Left ventricle myocardium inferior (tissue), 1 donor: ENCODE data around the gene ELOVL6. TPM values are rescaled to one million over a fixed set of nuclear protein-coding genes. Genes with fewer than 3 reads are reported as not detected.
A peak's percentile ranks its signal among the peaks of the same experiment; 100 is the strongest.

Experiments used
- DNase-seq: peaks from one replicate; pipeline ENCODE4 v3.0.0-alpha.2; 2020
- H3K27ac ChIP-seq: fragments of 200-600 bp; replicated peaks from 2 replicates; pipeline ENCODE4 v1.8.0; 2021
- H3K27me3 ChIP-seq: fragments of 200-600 bp; 2 replicates; pipeline ENCODE4 v1.8.0; 2021; ENCODE audit warnings: low read depth
- H3K36me3 ChIP-seq: fragments of 200-600 bp; 2 replicates; pipeline ENCODE4 v1.8.0; 2021
- H3K4me1 ChIP-seq: fragments of 200-600 bp; 2 replicates; pipeline ENCODE4 v1.8.0; 2021
- H3K4me3 ChIP-seq: fragments of 200-600 bp; 2 replicates; pipeline ENCODE4 v1.8.0; 2021; ENCODE audit warnings: mild to moderate bottlenecking, moderate library complexity
- H3K9me3 ChIP-seq: fragments of 200-600 bp; replicated peaks from 2 replicates; pipeline ENCODE4 v1.8.0; 2021
- intact Hi-C: fragments of 100-400 bp; cut with micrococcal nuclease; formaldehyde crosslinking; loops from one replicate; pipeline ENCODE4 v1.11.0; 2022
- total RNA-seq: library from RNA; stranded (reverse); fragmentation: NEBNext Ultra II Directional; extraction: Animal tissue kit (Norgen Biotek cat#: 25700); gene quantifications from one replicate; pipeline ENCODE4 v1.2.1, GENCODE V29; 2021
- TF ChIP-seq, protein P1 (sequence below): fragments of 200-600 bp; IDR thresholded peaks from 2 replicates; pipeline ENCODE4 v1.8.0; 2021; ENCODE audit warnings: antibody characterized with exemption, mild to moderate bottlenecking, borderline replicate concordance
- donor health status: DM: no; HTN: yes; CAD: no; lungs with severe emphysema.

The ELOVL6 gene
- total RNA-seq, 1 donor from 2014 or later = 2.6 TPM

DNA sequence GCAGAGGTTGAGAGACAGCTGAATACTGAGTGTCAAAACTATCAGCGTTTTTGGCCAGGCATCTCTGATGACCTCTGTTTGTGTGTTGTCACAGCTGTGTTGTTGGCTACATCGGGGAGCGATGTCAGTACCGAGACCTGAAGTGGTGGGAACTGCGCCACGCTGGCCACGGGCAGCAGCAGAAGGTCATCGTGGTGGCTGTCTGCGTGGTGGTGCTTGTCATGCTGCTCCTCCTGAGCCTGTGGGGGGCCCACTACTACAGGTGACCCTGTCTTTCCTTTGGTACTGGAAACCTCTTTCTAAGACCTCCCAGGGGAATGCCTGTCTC lies 198.9 kb downstream of the ELOVL6 start:
- TF ChIP-seq, protein P1, sequence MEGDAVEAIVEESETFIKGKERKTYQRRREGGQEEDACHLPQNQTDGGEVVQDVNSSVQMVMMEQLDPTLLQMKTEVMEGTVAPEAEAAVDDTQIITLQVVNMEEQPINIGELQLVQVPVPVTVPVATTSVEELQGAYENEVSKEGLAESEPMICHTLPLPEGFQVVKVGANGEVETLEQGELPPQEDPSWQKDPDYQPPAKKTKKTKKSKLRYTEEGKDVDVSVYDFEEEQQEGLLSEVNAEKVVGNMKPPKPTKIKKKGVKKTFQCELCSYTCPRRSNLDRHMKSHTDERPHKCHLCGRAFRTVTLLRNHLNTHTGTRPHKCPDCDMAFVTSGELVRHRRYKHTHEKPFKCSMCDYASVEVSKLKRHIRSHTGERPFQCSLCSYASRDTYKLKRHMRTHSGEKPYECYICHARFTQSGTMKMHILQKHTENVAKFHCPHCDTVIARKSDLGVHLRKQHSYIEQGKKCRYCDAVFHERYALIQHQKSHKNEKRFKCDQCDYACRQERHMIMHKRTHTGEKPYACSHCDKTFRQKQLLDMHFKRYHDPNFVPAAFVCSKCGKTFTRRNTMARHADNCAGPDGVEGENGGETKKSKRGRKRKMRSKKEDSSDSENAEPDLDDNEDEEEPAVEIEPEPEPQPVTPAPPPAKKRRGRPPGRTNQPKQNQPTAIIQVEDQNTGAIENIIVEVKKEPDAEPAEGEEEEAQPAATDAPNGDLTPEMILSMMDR = no peak
- no peaks in the 10 kb centered on the region for H3K9me3 ChIP-seq
- no peaks in the 10 kb centered on the region for H3K36me3 ChIP-seq
- H3K4me3 ChIP-seq = no peak overlapping the region
- intact Hi-C loops = loop anchor here (5.0 kb wide), 1 partner anchor 518 kb away; no protein-coding TSS in a partner anchor
- no peak overlapping the region for H3K27ac ChIP-seq
- no peaks in the 10 kb centered on the region for H3K27me3 ChIP-seq
- no peak for DNase-seq
- H3K4me1 ChIP-seq = no peaks in the 10 kb centered on the region

DNA sequence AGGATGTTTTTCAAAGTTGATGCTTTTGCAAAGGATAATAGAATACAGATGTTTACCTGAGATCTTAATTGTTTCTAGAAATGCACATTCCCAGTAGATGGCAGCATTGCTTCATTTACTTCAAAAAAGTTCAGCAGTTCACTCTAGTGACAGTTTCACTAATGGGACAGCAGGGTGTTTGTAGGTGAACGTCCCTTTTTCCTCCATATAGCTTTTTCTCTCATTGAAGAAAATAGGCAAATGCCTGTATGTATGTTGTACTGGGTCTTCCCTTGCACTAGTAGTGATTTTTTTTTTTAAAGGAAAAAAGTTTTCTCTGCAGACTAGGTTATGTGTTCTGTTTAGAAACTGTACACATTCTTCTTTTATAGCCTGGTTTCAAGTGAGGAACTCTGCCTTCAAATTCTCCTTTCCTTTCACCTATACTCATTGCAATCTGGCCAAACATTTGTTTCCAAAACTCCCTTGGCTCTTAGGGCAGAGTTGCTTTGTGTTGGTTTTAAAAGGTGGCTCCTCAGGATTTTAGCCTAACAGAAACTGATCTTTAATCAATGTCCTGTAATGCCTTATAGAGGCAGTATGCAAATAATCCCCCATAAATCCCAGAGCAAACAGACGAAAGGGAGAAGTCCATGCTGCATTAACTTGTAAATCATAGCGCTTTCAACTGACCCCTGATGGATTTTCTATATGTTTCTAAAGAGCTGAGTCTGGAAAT lies 199.4 kb downstream of the ELOVL6 start:
- Histone ChIP-seq H3K27ac (no peak overlapping the region), H3K27me3 (no peaks in the 10 kb centered on the region), H3K36me3 (no peaks in the 10 kb centered on the region), H3K4me1 (no peaks in the 10 kb centered on the region), H3K4me3 (no peak overlapping the region), H3K9me3 (no peaks in the 10 kb centered on the region)
- no peak for DNase-seq
- TF ChIP-seq, protein P1 = peak; percentile 74
- intact Hi-C loops = loop anchor here (5.0 kb wide), 1 partner anchor 518 kb away; no protein-coding TSS in a partner anchor

DNA sequence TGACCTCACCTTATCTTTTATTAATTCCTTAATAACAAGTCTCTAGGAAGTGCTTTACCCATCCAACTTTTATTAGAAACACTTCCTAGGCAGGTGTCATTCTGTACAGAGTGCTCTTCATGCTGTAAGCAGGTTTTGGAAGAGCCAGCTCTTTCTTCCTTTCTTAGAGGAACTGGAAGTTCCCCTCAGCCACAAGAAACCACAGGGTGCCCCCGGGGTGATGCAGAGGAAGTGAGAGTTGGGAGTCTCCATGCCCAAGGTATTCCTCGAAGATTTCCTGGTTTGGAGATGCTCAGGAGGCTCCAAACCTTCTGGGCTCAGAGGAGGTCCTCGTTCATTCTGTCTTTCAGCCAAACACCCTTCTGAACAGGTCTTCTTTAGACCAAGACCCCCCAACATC lies 201.9 kb downstream of the ELOVL6 start:
- intact Hi-C loops = loop anchor here (5.0 kb wide), 1 partner anchor 521 kb away; no protein-coding TSS in a partner anchor
- Histone ChIP-seq H3K27me3 (no peaks in the 10 kb centered on the region), H3K4me3 (no peak overlapping the region), H3K9me3 (no peaks in the 10 kb centered on the region), H3K4me1 (no peaks in the 10 kb centered on the region), H3K27ac (no peak overlapping the region), H3K36me3 (no peaks in the 10 kb centered on the region)
- TF ChIP-seq, protein P1 = no peak
- no peak for DNase-seq
